ENCODE results near the gene GPX1. TPM values are rescaled to one million over a fixed set of nuclear protein-coding genes. Genes with fewer than 3 reads are reported as not detected.
"Not testable (repeated sequence)": the region's sequence is repeated elsewhere in the genome, so short reads cannot be mapped to it uniquely, and the experiment has no call there.

The GPX1 gene
- total RNA-seq, result 371 and 509 TPM in 2 replicates

DNA sequence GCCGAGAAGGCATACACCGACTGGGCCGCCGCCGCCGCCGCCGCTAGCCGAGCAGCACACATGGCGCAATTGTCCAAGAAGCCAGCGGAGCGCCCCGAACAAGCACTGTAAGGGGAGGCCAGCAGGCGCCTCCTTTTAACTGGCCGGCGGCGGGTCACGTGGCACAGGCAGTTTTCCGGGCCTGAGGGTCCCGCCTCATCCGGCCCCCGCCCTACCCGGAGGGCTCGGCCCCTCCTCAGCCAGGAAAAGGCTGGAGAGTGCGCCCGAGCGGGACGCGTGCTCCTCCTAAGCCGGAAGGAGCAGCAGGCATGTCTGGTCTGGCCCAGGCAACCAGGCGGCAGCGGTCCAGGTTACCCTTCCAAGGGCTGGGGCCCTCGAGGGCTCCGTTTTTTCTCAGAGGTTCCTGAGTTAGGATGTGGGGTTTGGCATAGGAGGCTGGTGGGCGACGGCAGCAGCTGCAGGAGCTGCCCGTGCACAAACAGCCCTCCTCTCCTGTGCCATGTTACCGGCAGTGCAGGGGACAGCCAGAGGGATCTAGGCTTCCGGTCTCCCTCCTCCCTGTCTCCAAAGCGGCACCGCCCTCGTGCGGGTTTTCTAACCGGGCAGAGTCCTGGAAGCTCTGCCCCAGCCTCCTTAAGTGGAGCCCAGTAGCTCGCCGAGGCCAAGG is at the start of gene GPX1:
Gene GPX1, minus strand, starts transcription at position 137 of the 667 bp plus-strand sequence. Its CDS starts 75 bp downstream, at position 62.
- peak; percentile 81 for DNase-seq (ENCODE audit: low read depth, low spot score)

DNA sequence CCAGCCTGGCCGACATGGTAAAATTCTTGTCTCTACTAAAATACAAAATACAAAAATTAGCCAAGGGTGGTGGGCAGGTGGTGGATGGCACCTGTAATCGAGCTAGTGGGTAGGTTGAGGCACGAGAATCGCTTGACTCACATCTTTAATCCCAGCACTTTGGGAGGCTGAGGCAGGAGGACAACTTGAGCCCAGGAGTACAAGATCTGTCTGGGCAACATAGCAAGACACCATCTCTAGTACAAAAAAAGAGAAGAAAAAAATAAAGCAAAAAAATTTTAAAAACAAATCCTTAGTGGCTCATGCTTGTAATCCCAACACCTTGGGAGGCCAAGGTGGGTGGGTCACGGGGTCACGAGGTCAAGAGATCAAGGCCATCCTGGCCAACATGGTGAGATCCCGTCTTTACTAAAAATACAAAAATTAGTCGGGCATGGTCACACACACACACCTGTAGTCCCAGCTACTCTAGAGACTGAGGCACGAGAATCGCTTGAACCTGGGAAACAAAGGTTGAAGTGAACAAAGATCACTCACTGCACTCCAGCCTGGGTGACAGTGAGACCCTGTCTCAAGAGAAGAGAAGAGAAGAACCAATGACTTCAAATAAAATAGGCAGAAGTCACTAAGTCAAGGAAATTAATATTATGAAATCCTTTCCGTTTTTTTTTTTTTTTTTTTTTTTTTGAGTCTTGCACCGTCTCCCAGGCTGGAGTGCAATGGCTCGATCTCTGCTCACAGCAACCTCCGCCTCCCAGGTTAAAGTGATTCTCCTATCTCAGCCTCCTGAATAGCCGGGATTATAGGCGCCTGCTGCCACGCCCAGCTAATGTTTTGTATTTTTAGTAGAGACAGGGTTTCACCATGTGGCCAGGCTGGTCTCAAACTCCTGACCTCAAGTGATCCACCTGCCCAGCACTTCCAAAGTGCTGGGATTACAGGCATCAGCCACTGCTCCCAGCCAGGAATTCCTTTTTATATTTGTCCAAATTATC is 48.7 kb upstream of the GPX1 start:
- no peak for DNase-seq (ENCODE audit: low read depth, low spot score)

DNA sequence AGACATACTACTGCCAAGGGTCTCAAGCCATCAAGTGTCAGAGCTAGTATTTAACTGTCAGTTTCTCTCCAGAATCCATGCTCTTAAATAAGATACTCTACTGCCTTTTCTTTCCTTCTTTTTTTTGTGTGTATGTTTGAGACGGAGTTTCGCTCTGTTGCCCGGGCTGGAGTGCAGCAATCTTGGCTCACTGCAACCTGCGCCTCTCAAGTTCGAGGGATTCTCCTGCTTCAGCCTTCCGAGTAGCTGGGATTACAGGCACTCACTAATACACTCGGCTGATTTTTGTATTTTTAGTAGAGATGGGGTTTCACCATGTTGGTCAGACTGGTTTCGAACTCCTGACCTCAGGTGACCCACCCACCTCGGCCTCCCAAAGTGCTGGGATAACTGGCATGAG is 47.4 kb upstream of the GPX1 start:
- not testable (repeated sequence) for DNase-seq (ENCODE audit: low read depth, low spot score)

DNA sequence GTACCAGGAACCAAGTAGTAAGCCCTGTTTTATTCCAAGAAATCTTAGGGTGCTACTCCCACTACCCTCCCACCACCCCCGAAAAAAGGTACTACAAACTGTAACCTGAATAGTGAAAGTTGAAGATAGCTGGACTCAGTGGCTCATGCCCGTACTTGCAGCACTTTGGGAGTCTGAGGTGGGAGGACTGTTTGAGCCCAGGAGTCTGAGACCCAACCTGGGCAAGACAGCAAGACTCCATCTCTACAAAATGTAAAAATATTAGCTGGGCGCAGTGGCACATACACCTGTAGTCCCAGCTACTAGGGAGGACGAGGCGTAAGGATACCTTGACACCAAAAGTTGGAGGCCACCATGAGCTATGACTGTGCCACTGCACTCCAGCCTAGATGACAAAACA is 45.7 kb upstream of the GPX1 start:
- no peak for DNase-seq (ENCODE audit: low read depth, low spot score)

DNA sequence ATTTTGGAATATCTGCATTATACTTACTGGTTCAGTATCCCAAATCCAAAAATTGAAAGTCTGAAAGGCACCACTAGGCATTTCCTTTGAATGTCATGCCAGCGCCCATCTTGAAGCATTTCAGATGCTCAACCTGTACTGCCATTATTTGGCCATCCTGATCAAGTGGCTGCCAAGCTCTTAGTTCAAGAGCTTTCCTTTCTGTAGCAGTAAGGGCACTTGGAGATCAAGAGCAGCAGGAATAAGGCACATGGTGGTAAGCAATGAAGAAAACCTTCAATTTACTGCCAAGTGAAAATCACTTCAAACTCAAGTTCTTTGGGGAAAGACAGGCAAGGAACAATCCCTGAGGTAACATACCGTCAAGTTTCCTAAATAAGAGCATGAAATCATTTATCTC is 43.6 kb upstream of the GPX1 start:
- DNase-seq (ENCODE audit: low read depth, low spot score), result no peak

DNA sequence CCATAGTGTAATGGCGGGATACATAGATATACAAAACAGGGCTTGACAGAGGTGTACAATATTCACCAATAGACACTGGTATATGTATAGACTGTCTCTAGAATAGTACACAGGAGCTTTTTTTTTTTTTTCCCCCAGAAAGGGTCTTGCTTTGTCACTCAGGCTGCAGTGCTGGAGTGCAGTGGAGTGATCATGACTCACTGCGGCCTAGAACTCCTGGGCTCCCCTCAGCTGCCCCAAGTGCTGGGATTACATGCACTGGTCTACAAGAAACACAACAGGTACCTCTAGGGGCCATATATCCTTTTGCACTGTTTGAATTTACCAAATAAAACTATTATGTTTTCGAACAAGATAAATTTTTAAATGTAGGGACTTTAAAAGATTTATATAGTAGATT is 41.3 kb upstream of the GPX1 start:
- no peak for DNase-seq (ENCODE audit: low read depth, low spot score)

DNA sequence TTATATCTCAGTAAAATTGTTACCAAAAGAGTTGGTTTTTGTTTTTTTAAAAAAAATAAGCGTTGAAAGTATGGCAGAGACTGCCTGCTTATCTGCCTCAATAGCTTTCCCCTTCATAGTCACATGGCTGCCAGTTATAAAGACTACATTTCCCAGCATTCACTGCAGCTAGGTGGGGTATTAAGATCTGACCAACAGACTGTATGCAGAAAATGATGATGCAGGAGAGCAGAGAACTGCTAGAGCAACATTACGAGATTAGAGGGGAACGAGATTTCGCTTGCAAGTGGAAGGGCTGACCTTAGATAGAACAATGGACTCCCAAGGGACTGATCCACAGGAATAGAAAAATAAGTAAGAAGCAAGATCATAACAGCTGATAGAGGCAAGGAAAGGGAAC is 39.3 kb upstream of the GPX1 start:
- no peak for DNase-seq (ENCODE audit: low read depth, low spot score)

DNA sequence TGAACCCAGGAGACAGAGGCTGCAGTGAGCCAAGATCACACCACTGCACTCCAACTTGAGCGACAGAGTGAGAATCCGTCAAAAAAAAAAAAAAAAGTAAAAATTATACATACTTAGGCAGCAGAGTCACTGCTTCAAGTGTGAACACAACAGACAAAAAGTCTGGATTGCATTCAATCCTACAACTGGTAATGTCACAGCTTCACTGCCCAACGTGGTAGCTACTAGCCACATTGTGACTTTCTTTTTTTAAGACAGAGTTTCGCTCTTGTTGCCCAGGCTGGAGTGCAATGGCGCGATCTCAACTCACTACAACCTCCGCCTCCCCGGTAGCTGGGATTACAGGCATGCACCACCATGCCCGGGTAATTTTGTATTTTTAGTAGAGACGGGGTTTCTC is 33.2 kb upstream of the GPX1 start:
- not testable (repeated sequence) for DNase-seq (ENCODE audit: low read depth, low spot score)

DNA sequence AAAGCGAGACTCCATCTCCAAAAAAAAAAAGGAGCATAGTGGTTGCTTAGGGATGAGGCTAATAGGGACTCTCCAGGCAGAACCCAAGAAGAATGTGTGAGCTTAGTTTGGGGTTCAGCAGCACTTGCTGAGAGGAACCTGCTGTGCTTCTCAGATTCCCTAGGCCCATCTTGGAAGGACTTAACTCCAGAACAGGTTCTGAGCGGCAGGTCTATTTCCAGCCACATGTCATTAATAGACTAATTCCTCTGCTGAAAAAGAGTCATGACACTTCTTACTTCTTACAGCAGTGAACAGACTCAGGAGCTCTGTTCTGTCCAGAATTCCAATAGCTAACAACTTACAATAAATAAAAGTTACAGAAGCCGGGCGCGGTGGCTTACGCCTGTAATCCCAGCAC is 31.1 kb upstream of the GPX1 start:
- DNase-seq (ENCODE audit: low read depth, low spot score), result no peak

DNA sequence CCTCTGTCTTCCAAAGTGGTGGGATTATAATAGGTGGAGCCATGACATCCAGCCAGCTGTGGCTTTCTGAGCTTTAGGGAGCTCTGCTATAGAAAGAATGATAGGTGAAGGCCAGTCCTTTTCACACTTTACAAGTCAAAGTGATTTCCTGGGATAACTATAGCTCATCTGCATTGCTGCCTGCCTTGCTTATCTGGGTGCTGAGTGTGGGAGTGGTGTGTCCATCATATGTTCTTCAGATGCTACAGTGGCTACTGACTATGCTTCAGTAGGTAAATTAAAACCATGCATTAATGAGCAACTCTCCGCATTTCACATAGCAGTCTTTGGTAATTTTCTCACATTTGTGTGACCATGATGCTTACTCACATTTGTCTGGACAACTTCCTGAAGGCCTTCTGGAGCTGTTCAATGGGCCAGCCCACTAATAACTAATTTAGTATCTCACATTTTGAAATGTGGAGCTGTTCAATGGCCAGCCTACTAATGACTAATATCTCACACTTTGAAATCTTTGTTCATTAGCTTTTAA is 30.2 kb upstream of the GPX1 start:
- DNase-seq (ENCODE audit: low read depth, low spot score), result no peak

DNA sequence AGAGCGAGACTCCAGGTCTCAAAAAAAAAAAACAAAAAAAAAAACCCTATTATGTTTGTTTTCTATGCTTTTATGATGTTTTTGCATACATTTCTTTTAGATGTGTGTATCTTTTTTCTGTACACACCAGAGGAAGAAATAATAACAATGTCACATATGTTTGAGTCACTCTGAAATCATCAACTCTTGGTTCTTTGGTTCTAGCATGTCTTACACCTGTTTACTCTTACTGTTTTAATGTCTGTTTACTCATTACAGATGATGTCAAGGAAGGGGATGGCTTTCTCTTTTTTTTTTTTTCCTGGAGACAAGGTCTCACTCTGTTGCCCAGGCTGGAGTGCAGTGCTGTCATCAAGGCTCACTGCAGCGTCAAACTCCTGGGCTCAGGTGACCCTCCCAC is 29.6 kb upstream of the GPX1 start:
- DNase-seq (ENCODE audit: low read depth, low spot score), result no peak

DNA sequence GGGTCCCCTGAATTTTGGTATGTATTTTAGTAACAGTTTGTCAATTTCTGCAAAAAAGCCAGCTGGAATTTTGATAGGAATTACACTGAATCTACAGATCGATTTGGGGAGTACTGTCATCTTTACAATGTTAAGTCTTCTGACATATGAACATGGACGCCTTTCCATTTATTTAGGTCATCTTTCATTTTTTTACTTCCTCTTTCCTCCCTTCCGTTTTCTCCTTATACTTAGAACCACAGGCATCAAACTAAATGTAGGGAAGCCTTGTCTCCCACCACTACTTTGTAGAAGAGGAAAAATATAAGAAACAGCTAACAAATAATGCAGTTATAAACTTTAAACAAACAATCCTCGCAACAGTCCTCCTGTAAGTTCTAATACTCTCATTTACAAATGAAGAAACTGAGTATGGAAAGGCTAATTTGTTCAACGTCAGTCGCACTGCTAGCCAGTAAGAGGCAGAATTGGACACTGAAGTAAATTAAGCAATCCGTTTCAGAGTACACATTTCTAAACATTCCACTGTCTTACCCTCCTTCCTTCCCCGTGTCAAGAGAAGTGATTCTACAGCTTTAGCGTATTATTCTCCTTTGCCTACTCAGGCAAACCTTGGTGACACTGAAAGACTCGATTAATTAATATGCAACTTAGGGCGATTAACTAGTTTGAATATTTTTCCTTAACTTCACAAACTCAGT is 28.1 kb upstream of the GPX1 start:
- DNase-seq (ENCODE audit: low read depth, low spot score), result no peak

DNA sequence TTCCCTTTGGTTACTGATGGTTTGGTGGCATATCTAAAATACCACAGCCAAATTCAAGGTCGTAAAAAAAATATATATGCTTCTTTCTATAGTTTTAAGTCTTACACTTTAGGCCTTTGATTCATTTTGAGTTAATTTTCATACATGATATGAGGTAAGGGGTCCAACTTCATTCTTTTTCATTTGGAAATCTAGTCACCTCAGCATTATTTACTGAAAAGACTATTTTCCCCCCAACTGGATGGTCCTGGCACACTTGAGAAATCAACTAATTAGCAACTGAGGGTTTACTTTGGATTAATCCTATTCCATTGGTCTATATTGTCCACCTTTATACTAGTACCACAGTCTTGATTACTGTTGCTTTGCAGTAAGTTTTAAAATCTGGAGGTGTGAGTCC is 27.5 kb upstream of the GPX1 start:
- no peak for DNase-seq (ENCODE audit: low read depth, low spot score)

DNA sequence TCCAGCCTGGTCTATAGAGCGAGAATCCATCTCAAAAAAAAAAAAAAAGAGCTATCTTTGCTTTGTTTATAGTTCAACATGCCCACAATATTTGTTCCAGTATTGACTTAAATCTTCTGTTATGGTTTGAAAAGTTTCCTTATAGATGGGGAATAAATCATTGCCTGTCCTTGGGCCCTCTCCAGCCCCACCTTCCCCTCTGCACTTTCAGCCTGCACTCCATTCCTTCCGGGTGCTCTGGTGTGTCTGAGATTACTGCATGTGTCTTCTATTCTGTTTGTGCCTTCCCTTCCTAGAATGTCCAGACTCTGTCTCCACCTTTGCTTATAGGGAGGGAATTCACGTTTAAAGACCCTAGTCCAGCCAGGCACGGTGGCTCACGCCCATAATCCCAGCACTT is 25.2 kb upstream of the GPX1 start:
- no peak for DNase-seq (ENCODE audit: low read depth, low spot score)

DNA sequence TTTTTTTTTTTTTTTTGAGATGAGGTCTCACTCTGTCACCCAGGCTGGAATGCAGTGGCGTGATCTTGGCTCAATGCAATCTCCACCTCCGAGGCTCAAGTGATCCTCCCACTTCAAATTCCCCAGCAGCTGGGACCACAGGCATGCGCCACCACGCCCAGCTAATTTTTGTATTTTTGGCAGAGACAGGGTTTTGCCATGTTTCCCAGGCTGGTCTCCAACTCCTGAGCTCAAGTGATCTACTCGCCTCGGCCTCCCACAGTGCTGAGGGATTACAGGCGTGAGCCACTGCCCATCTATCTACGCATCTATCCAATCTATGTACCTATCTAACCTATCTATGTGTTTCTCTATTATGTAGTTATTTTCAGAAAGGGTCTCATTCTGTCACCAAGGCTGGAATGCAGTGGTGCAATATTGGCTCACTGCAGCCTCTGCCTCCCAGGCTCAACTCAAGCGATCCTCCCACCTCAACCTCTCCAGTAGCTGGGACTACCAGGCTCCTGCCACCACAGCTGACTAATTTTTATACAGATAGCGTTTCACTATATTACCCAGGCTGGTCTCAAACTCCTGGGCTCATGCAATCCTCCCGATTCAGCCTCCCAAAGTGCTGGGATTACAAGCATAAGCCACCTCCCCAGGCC is 20.2 kb upstream of the GPX1 start:
- DNase-seq (ENCODE audit: low read depth, low spot score), result no peak

DNA sequence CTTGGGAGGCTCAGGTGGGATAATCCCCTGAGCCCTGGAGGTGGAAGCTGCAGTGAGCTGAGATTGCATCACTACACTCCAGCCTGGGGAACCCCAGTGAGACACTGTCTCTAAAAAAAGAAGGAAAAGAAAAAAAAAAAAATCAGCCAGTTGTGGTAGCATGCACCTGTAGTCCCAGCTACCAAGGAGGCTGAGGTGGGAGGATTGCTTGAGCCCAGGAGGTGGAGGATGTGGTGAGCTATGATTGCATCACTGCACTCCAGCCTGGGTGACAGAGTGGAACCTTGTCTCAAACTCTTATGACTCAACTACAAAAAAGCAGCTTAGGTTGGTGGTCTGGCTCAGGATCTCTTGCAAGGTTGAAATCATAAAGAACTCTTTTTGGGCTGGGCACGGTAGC is 19.3 kb upstream of the GPX1 start:
- no peak for DNase-seq (ENCODE audit: low read depth, low spot score)

DNA sequence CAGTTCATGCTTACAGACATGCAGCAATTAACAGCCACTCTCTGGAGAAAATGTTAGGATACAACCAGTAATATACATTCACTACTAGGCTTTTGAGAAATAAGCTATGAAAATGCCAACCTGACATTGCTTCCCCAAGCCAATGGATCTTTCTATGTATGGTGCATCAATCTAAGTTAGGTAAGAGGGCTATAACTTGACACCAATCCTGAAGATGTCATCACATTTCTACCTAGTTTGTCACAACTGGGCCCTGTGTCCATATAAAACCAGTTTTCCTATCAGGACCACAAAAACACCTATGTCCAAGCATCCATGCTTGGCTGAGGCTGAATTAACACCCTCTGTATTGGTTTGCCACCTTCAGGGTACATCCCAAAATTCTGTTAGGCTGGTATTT is 13.8 kb upstream of the GPX1 start:
- no peak for DNase-seq (ENCODE audit: low read depth, low spot score)

DNA sequence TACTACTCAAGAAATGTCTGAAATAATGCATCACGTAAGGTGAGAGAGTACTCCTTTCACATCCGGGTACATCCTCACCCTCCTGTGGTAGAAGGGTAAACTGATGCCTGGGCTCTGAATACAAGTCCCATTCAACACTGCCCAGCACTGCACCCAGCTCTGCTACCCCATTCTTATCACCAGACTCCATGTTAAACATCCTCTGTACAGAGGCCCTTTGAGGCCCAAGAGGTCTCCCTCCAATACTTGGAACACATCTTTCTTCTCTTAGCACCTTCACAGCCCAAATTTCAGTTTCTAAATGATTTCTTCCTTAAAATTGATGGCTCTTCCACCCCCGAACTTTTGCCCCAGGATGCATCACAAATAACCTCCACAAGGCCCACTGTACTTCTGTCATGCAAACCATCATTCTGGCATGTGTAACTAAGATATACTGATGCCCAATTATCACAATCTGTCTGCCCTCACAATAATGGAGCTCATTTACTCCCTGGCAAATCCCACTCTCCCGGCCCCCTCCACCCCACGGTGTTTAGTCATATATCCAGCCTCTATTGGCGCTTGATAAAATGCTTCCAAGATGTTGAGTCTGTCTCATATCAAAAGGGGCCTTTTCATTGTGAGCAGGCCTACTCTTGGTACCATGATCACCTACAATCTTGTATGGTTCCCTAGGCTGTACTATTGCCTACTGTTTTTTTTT is 12.6 kb upstream of the GPX1 start:
- DNase-seq (ENCODE audit: low read depth, low spot score), result no peak

DNA sequence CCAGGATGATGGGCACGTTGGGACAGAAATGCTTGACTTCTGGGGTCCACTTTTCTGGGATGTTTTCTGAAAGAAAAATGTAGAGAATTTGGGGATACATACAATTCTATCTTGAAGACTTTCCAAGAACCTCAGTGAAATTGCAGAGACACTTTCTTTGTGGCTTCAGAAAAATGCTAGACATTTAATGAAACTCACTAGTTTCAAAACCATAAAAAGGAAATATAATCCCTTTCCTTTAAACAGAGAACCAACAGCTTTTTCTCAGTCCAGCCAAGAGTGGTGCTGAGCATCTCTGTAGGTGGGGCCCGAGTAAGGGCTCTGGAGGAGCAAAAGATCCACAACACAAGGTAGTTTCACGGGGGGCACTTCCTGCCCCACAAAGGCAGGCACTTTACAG is 4.4 kb upstream of the GPX1 start:
- DNase-seq (ENCODE audit: low read depth, low spot score), result no peak

DNA sequence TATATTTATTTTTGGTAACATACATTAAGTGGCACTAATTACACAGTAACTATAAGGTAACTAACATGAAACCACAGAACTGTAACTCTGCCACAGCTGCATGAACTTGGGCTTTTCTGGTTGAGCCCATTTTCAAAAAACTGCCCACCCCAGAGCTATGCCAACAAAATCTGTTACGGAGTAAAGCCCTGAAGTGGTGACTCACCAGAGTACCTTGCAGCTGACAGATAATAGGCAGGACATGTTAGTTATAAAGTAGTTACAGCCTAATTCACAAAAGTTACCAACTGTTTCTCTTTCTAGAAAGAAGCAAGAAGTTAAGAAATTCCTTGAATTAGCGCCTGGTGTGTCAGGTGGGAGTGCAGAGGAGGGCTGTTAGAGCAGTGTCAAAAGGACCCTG is 1.5 kb upstream of the GPX1 start:
- no peak for DNase-seq (ENCODE audit: low read depth, low spot score)

DNA sequence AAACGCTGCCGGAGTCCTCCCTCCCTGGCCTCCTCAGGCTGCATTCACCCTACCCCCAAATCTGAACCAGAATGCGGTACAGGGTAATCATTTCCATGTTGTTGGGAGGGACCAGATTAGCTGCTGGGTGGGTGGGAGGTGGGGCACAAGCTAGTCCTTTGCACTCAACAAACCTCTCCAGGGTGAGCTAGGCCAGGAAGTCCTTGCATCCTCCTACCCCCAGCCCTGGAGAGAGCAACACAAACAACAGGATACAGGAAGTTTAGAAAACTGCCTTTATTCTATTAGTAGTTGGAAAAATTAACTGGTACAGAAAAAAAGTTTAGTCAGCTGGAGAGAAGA is 702 bp upstream of the GPX1 start:
- no peak for DNase-seq (ENCODE audit: low read depth, low spot score)

Data from pulmonary artery endothelial cell (primary cell).